ENCODE results near the gene LRRC2. TPM values are rescaled to one million over a fixed set of nuclear protein-coding genes. Genes with fewer than 3 reads are reported as not detected.

The LRRC2 gene
- total and polyA plus RNA-seq, 2 donors (not counting 1 experiment from before 2014, with no cell fraction given): 3.8 to 6.0 TPM

DNA sequence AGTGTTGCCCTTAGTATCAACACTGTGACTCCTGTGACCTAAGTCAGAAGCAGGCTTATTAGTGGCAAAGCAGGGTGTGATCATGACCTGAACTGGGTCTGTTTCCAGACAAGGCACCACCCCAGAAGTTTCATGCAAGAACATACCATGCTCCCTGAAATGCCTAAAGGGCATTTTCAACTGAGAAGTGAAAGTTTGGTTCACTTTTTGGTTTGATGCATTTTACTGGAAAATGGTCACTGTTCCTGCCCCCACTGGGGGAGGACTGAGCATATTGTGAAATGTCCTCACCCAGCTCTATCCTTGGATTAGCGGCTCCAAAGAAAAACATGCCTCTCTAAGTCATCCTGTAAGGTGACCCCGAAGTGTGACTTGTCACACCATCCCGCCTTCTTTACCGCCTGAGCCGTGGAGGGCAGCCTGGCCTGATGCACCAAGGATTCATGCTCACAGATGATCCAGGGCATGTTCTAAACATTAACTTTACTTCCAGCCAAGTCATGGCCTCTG, 43.2 kb upstream of the LRRC2 start:
- Histone ChIP-seq H3K4me1 (ENCODE audit: control insufficient read depth, extremely low read depth, insufficient read depth, low read length) (no peaks in the 10 kb centered on the region), H3K9ac (ENCODE audit: insufficient read depth, low read length) (no peak overlapping the region), H3K27ac (ENCODE audit: insufficient read depth, low read length) (no peak overlapping the region), H3K4me2 (ENCODE audit: extremely low read depth, insufficient read depth, low read length) (no peak overlapping the region), H4K20me1 (ENCODE audit: control insufficient read depth, extremely low read depth, insufficient read depth, low read length) (no peaks in the 10 kb centered on the region), H3K36me3 (ENCODE audit: control insufficient read depth, insufficient read depth, low read length) (no peaks in the 10 kb centered on the region), H3K4me3 (replicated peaks in 1 of 4; ENCODE audit: control extremely low read depth in 1 of 4, insufficient read depth in 1 of 4, low read depth in 3 of 4, low read length in 4 of 4) (no peak overlapping the region), H3K79me2 (ENCODE audit: control insufficient read depth, insufficient read depth, low read length) (no peaks in the 10 kb centered on the region), H3K9me3 (ENCODE audit: control insufficient read depth, insufficient read depth, low read depth, low read length) (no peaks in the 10 kb centered on the region), H2AFZ (ENCODE audit: low read length) (no peak overlapping the region), H3K27me3 (ENCODE audit: control insufficient read depth, insufficient read depth, low read length) (no peaks in the 10 kb centered on the region)
- DNase-seq (ENCODE audit: low read depth in 2 of 2): no peak
- TF ChIP-seq EZH2 (IDR thresholded peaks at IDR 0.05; ENCODE audit: low read length, missing control alignments): no peak
- TF ChIP-seq, protein P1, sequence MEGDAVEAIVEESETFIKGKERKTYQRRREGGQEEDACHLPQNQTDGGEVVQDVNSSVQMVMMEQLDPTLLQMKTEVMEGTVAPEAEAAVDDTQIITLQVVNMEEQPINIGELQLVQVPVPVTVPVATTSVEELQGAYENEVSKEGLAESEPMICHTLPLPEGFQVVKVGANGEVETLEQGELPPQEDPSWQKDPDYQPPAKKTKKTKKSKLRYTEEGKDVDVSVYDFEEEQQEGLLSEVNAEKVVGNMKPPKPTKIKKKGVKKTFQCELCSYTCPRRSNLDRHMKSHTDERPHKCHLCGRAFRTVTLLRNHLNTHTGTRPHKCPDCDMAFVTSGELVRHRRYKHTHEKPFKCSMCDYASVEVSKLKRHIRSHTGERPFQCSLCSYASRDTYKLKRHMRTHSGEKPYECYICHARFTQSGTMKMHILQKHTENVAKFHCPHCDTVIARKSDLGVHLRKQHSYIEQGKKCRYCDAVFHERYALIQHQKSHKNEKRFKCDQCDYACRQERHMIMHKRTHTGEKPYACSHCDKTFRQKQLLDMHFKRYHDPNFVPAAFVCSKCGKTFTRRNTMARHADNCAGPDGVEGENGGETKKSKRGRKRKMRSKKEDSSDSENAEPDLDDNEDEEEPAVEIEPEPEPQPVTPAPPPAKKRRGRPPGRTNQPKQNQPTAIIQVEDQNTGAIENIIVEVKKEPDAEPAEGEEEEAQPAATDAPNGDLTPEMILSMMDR (conservative IDR thresholded peaks at IDR 0.05 in 1 of 2, IDR thresholded peaks at IDR 0.05 in 1 of 2; ENCODE audit: low read depth in 1 of 2, low read length in 2 of 2): no peak

DNA sequence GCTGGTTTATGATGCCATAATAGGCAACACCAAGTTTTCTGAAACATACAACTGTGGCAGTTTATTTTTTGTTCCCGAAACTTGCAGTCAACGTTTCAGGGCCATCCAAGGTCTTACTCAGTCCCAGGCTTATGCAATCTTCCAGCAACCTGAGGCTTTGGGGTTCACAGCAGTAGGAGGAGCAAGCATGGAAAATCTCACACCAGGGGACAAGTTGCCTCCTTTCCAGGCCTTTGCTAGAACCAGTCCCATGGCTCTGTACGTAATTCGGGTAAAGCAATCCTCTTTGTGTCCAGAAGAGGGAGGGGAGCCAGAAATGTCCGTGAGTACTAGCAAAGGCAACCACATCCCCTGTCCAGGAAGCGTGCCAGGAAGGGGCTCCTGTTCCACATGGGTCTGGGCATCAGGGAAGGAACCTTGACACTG, 41.5 kb upstream of the LRRC2 start:
- Histone ChIP-seq H3K36me3 (ENCODE audit: control insufficient read depth, insufficient read depth, low read length) (no peaks in the 10 kb centered on the region), H3K4me3 (replicated peaks in 1 of 4; ENCODE audit: control extremely low read depth in 1 of 4, insufficient read depth in 1 of 4, low read depth in 3 of 4, low read length in 4 of 4) (no peak overlapping the region), H3K27me3 (ENCODE audit: control insufficient read depth, insufficient read depth, low read length) (no peaks in the 10 kb centered on the region), H3K79me2 (ENCODE audit: control insufficient read depth, insufficient read depth, low read length) (no peaks in the 10 kb centered on the region), H4K20me1 (ENCODE audit: control insufficient read depth, extremely low read depth, insufficient read depth, low read length) (no peaks in the 10 kb centered on the region), H3K27ac (ENCODE audit: insufficient read depth, low read length) (no peak overlapping the region), H3K9ac (ENCODE audit: insufficient read depth, low read length) (no peak overlapping the region), H2AFZ (ENCODE audit: low read length) (no peak overlapping the region), H3K4me1 (ENCODE audit: control insufficient read depth, extremely low read depth, insufficient read depth, low read length) (no peaks in the 10 kb centered on the region), H3K4me2 (ENCODE audit: extremely low read depth, insufficient read depth, low read length) (no peak overlapping the region), H3K9me3 (ENCODE audit: control insufficient read depth, insufficient read depth, low read depth, low read length) (no peaks in the 10 kb centered on the region)
- no peak for TF ChIP-seq EZH2 (IDR thresholded peaks at IDR 0.05; ENCODE audit: low read length, missing control alignments)
- TF ChIP-seq, protein P1 (conservative IDR thresholded peaks at IDR 0.05 in 1 of 2, IDR thresholded peaks at IDR 0.05 in 1 of 2; ENCODE audit: low read depth in 1 of 2, low read length in 2 of 2): peak in 1 of 2 donors; percentile 9
- DNase-seq (ENCODE audit: low read depth in 2 of 2): peak in 1 of 2 donors; percentile 54

DNA sequence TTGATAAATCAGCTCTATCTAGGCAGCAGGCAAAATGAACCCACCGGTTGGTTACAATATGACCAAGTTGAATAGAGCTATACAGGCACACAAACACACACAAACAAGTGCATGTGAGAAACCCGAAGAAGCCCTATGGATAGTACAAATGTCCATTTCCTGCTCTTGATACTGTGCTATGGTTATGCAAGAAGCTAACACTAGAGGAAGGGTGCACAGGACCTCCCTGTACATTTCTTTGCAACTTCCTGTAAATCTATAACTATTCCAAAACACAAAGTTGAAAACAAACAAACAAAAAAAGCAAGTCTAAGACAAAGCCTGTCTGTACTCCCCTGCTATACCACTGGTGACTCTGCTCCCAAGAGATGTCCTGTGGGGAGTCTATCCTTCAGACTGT, 38.0 kb upstream of the LRRC2 start:
- no peak overlapping the region for H2AFZ ChIP-seq (ENCODE audit: low read length)
- H3K79me2 ChIP-seq (ENCODE audit: control insufficient read depth, insufficient read depth, low read length): no peaks in the 10 kb centered on the region
- no peak overlapping the region for H3K27ac ChIP-seq (ENCODE audit: insufficient read depth, low read length)
- no peaks in the 10 kb centered on the region for H3K36me3 ChIP-seq (ENCODE audit: control insufficient read depth, insufficient read depth, low read length)
- H3K4me1 ChIP-seq (ENCODE audit: control insufficient read depth, extremely low read depth, insufficient read depth, low read length): no peaks in the 10 kb centered on the region
- no peak for DNase-seq (ENCODE audit: low read depth in 2 of 2)
- H3K4me3 ChIP-seq (replicated peaks in 1 of 4; ENCODE audit: control extremely low read depth in 1 of 4, insufficient read depth in 1 of 4, low read depth in 3 of 4, low read length in 4 of 4): no peak overlapping the region
- no peaks in the 10 kb centered on the region for H4K20me1 ChIP-seq (ENCODE audit: control insufficient read depth, extremely low read depth, insufficient read depth, low read length)
- TF ChIP-seq, protein P1 (conservative IDR thresholded peaks at IDR 0.05 in 1 of 2, IDR thresholded peaks at IDR 0.05 in 1 of 2; ENCODE audit: low read depth in 1 of 2, low read length in 2 of 2): no peak
- no peak overlapping the region for H3K4me2 ChIP-seq (ENCODE audit: extremely low read depth, insufficient read depth, low read length)
- H3K9me3 ChIP-seq (ENCODE audit: control insufficient read depth, insufficient read depth, low read depth, low read length): no peaks in the 10 kb centered on the region
- no peak overlapping the region for H3K9ac ChIP-seq (ENCODE audit: insufficient read depth, low read length)
- no peaks in the 10 kb centered on the region for H3K27me3 ChIP-seq (ENCODE audit: control insufficient read depth, insufficient read depth, low read length)
